Ishikawa (cell line): Measurements from ENCODE around the gene GYS1.
"Not testable (repeated sequence)": the region's sequence is repeated elsewhere in the genome, so short reads cannot be mapped to it uniquely, and the experiment has no call there.

ENCODE experiments used
- CEBPB ChIP-seq: IDR thresholded peaks from 2 replicates; pipeline ENCODE4 v1.6.1; 2012
- CREB1 ChIP-seq: IDR thresholded peaks from 2 replicates; pipeline ENCODE4 v1.6.1; 2012; ENCODE audit warnings: low read depth
- EGR1 ChIP-seq: IDR thresholded peaks from 2 replicates; pipeline ENCODE4 v1.6.1; 2012
- EP300 ChIP-seq: IDR thresholded peaks from 2 replicates; pipeline ENCODE4 v1.6.1; 2012; ENCODE audit warnings: borderline replicate concordance
- FOXM1 ChIP-seq: IDR thresholded peaks from 2 replicates; pipeline ENCODE4 v1.6.1; 2012; ENCODE audit warnings: low read depth, borderline replicate concordance
- MAX ChIP-seq: IDR thresholded peaks from 2 replicates; pipeline ENCODE4 v1.6.1; 2012
- NFIC ChIP-seq: IDR thresholded peaks from 2 replicates; pipeline ENCODE4 v1.6.1; 2012
- RAD21 ChIP-seq: IDR thresholded peaks from 2 replicates; pipeline ENCODE4 v1.6.1; 2012; ENCODE audit warnings: low read depth
- REST ChIP-seq: IDR thresholded peaks from 2 replicates; pipeline ENCODE4 v1.6.1; 2012; ENCODE audit warnings: low read depth, mild to moderate bottlenecking
- TAF1 ChIP-seq: IDR thresholded peaks from 2 replicates; pipeline ENCODE4 v1.6.1; 2012; ENCODE audit warnings: low read depth, mild to moderate bottlenecking
- TCF12 ChIP-seq: IDR thresholded peaks from 2 replicates; pipeline ENCODE4 v1.6.1; 2012; ENCODE audit warnings: low read depth
- TEAD4 ChIP-seq: IDR thresholded peaks from 2 replicates; pipeline ENCODE4 v1.6.1; 2012
- USF1 ChIP-seq: IDR thresholded peaks from 2 replicates; pipeline ENCODE4 v1.6.1; 2012
- YY1 ChIP-seq: IDR thresholded peaks from 2 replicates; pipeline ENCODE4 v1.6.1; 2012; ENCODE audit warnings: low read depth
- ZBTB7A ChIP-seq: IDR thresholded peaks from 2 replicates; pipeline ENCODE4 v1.6.1; 2012; ENCODE audit warnings: low read depth

The GYS1 gene

GRCh38 chr19:49024233-49024632 lies 31.1 kb upstream of the GYS1 start, which contains the start of gene CGB3:
Gene CGB3 (minus strand): TSS chr19:49024333. CDS start chr19:49023971, 362 bp downstream.
- not testable (repeated sequence) for TF ChIP-seq EP300, CREB1, ZBTB7A

- TF ChIP-seq USF1, result no peak
- no peak for TF ChIP-seq MAX
- no peak for TF ChIP-seq CREB1
- no peak for TF ChIP-seq REST
- TF ChIP-seq RAD21, result no peak
- no peak for TF ChIP-seq TCF12
- no peak for TF ChIP-seq YY1
- TF ChIP-seq EP300, result no peak
- TF ChIP-seq ZBTB7A, result no peak
- no peak for TF ChIP-seq NFIC
- no peak for TF ChIP-seq TEAD4
- no peak for TF ChIP-seq CEBPB
- TF ChIP-seq EGR1, result no peak
- TF ChIP-seq TAF1, result no peak
- TF ChIP-seq FOXM1, result no peak
These were observed 29.0 kb upstream of the GYS1 start for GRCh38 chr19:49022116-49022515.

GRCh38 chr19:49020931-49021895 lies 28.1 kb upstream of the GYS1 start:
- TF ChIP-seq NFIC (no peak), USF1 (peak; percentile 58; the same call in 1 of the 2 replicates), MAX (peak; percentile 91)

- TF ChIP-seq ZBTB7A, result no peak
- no peak for TF ChIP-seq MAX
- no peak for TF ChIP-seq NFIC
- TF ChIP-seq USF1, result no peak
- no peak for TF ChIP-seq EGR1
- no peak for TF ChIP-seq FOXM1
- no peak for TF ChIP-seq RAD21
- TF ChIP-seq YY1, result no peak
- TF ChIP-seq EP300, result no peak
- TF ChIP-seq REST, result no peak
- no peak for TF ChIP-seq TCF12
- TF ChIP-seq CEBPB, result no peak
- TF ChIP-seq TEAD4, result no peak
These were observed 27.2 kb upstream of the GYS1 start for GRCh38 chr19:49020342-49020741.

GRCh38 chr19:49019242-49019932 lies 26.3 kb upstream of the GYS1 start:
- TF ChIP-seq TCF12, result no peak; the same call in 1 of the 2 replicates
- TF ChIP-seq NFIC, result 0 out of 2 replicates have a peak, but pooled peaks have one; percentile 28
- TF ChIP-seq ZBTB7A, result peak; percentile 77; the same call in 1 of the 2 replicates
